HG02798 (cell line): ENCODE measurements around the gene IGF1.
"Not testable (repeated sequence)": the region's sequence is repeated elsewhere in the genome, so short reads cannot be mapped to it uniquely, and the experiment has no call there.

ENCODE experiments used
- ATAC-seq: cut with Tn5 transposase; IDR thresholded peaks from one replicate; pipeline ENCODE4 v1.9.1; 2021; ENCODE audit warnings: mild to moderate bottlenecking; ENCODE audit not compliant: unreplicated experiment, poor library complexity

Gene IGF1

DNA sequence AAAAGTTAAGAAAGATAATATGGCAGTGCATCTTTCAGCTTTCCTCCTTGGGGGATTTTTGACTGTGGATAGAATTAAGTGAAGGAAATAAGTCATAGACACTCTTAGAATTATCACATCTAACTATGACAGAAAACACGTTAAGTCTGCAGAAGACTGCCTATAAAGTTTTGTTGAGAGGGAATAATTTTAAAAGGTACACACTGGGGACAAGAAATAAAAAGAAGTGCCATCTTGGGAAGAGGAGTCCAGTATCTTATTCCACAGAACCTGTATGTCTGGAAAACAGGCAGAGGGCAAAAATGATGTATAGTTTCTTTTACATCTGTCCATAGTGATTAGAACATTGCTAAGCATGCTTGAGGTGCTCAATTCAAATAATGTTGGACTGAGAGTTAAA lies 80.7 kb downstream of the IGF1 start:
- no peak for ATAC-seq

DNA sequence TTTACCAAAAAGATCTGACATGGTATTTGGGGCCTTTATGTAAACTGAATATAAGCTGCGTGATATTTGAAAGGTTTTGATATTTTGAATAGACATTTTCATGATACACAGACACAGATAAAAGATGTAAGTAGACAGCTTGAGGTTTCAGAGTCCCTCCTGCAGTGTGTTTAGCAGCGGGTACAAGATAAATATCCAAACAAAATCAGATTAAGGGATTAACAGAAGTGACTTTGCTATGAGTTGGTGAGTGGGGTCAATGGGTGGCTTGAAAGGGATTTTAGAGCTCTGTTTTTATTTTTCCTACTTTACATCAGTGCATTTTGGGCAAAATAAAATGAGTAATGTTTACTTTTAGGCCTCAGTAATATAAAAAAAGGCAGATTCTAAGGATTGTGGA lies 84.1 kb downstream of the IGF1 start:
- no peak for ATAC-seq

- no peak for ATAC-seq
Measured at GRCh38 chr12:102394200-102394599, 86.2 kb downstream of the IGF1 start.

- no peak for ATAC-seq
Measured at GRCh38 chr12:102390068-102390467, 90.3 kb downstream of the IGF1 start.

- no peak for ATAC-seq
Measured at GRCh38 chr12:102388469-102388868, 91.9 kb downstream of the IGF1 start.

DNA sequence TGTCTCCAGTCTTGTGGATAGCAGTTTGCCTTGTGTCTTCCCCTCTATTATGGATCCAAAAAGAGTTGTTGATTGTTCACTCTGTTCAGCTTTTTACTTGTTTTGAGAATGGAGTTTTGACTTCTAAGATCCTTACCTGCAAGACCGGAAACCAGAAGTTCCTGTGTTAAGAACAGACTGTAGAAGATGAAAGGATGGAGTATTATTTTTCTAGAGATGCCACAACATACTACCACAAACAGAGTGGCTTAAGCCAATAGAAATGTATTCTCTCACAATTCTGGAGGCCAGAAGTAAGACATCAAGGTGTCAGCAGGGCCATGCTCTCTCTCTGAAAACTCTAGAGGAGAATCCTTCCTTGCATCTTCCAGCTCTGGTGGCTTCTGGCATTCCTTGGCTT lies 95.0 kb downstream of the IGF1 start:
- ATAC-seq = no peak

DNA sequence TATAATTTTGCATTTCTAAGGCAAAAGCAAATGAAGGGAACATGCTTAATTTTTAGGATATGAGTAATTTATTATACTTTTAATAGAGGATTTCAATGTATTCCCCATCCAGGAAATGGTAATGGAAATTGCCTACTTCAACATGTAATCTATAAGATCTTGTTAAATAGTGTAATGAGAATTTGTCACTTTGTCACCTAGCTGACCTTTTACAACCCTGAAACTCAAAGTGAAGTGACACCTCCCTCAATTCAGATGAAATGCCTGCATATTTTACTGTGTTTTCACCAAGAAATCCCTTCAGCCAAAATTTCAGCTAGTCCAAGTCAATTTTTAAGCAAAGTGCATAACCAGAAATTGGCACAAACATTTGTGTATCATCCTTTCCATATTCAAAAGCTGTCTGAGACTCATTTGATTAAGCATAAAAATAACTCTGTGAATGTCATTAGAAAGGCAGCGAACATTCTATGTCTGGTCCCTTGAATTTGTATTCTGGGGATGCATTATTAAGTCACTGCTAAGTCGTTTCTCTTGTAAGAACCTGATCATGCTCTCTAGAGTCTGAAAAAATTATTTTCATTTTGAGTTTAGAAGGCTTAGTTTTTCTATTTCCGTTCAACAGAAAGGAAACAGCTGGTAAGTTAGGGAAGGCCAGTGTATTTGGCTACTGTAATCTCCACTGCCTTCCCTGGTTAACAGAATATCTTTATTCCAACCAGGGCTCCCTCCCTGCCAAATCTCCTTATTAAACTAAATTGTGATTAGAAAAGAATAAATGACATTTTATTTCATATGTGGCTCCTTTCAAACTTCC lies 100.8 kb downstream of the IGF1 start:
- ATAC-seq = no peak

DNA sequence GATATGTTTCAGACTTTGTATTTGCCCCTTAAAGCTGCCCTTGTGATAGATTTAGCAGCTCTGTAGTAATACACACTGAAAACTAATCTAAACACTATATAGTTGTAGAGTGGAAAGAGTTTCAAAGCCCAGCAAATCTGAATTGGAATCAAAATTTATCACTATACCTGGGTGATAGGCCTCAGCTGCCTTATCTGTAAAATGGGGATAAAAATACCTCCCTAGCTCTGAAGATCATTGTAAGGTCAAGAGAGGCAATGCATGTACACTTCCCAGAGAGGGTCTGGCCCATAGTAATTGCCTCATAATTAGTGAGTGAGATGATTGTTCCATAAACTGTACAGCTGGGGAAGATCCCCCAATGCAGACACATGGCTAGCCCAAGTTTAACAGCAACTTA lies 103.6 kb downstream of the IGF1 start:
- no peak for ATAC-seq

DNA sequence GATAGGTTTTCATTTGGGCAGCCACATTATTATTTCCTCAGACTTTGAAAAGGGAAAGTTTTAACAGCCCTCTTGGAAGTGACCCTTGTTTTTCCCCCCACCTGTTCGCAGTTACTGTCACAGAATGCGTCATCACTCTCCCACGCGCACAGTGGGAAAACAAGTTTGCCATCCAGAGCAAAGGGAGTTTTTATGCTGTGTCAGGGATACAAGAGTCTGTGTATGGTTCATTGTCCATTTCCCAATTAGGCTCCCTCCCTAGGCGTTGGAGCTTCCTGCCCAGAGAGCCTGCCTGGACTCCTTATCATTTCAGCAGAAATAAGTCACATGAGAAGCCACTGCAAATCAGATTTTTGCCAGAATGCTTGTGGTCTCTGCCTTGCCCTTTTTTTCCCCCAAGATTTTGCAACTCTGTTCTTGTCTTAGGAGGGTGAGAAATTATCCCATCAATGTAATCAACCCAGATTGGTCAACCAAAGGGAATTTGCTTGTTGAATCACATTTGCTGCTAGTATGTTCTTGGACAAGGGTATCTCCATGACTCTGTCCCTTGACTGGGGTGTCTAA lies 104.1 kb downstream of the IGF1 start:
- ATAC-seq = no peak

GRCh38 chr12:102374190-102374589 lies 106.2 kb downstream of the IGF1 start:
- no peak for ATAC-seq

- ATAC-seq = no peak
Measured at GRCh38 chr12:102372087-102372486, 108.3 kb downstream of the IGF1 start.

DNA sequence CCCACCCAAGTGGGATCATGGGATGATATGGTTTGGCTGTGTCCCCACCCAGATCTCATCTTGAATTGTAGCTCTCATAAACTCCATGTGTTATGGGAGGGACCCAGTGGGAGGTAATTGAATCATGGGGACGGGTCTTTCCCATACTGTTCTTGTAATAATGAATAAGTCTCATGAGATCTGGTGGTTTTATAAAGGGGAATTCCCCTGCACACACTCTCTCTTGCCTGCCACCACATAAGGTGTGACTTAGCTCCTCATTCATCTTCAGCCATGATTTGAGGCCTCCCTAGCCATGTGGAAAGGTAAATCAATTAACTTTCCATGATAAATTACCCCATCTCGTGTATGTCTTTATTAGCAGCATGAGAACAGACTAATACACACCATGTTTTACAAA lies 109.2 kb downstream of the IGF1 start:
- ATAC-seq = no peak

DNA sequence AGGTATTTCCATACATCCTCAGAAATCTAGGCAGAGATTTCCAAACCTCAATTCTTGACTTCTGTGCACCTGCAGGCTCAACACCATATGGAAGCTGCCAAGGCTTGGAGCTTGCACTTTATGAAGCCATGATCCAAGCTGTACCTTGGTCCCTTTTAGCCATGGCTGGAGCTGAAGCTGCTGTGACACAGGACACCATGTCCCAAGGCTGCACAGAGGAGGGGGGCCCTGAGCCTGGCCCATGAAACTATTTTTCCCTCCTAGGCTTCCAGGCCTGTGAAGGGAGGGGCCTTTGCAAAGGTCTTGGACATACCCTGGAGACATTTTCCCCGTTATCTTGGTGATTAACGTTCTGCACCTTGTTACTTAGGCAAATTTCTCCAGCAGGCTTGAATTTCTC lies 110.5 kb downstream of the IGF1 start:
- no peak for ATAC-seq

GRCh38 chr12:102365365-102365764 lies 115.0 kb downstream of the IGF1 start:
- ATAC-seq = no peak

GRCh38 chr12:102364709-102365108 lies 115.7 kb downstream of the IGF1 start:
- ATAC-seq = no peak

GRCh38 chr12:102356690-102357089 lies 123.7 kb downstream of the IGF1 start:
- ATAC-seq = no peak

- not testable (repeated sequence) for ATAC-seq
Measured at GRCh38 chr12:102354281-102354680, 126.1 kb downstream of the IGF1 start.

- no peak for ATAC-seq
Measured at GRCh38 chr12:102351322-102351721, 129.0 kb downstream of the IGF1 start.

DNA sequence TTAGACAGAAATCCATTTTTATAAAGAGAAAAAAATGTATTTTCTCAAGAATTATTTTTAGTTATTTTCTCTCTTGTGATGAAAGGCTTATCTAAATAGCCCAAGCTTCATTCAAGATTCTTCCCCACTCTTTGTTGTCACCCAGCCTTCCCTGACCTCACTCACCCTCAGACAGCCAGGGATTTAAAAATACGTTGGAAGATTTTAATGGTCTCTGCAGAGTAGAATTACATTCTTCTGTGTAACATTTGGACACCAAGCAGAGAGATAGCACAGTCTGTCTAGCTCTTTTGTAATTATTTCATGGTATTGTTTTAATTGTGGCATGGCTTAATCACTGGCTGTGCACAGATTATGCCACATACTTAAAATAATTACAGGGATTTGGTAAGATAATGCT lies 130.3 kb downstream of the IGF1 start:
- no peak for ATAC-seq

- no peak for ATAC-seq
Measured at GRCh38 chr12:102349079-102349478, 131.3 kb downstream of the IGF1 start.

GRCh38 chr12:102347811-102348210 lies 132.6 kb downstream of the IGF1 start:
- no peak for ATAC-seq
